ENCODE results near the gene CITED2.
A peak's percentile ranks its signal among the peaks of the same experiment; 100 is the strongest.

Gene CITED2

DNA sequence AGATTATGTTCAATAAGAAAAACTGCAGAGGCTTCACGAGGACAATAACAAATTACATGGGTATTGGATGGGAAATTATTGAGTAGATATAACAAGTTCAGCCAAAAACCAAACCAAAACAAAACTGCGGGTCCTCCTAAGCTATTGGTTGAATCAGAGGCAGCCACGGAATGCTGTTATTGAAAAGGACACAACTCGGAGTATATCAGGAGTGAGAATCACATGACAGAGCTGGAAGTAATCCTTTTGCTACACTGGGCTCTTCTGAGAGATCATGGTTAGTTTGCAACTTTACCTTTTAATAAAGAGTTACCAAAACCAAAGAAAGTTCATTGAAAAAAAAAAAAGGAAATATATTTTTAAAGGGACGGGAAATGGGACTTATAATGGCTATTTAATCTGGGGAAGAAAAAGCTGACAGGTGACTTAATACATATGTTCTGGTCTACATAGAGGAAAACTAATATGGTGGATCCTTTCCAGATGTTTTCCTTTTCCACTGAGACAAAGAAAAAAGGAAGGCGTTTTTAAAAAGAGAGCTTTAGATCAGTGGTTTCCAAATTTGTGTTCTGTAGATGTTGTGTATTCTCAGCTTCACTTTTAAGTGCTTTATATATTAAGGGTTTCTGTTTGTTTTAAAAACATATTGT is 6.9 kb upstream of the CITED2 start:
- no peak for DNase-seq (ENCODE audit: low read depth in 2 of 2)

DNA sequence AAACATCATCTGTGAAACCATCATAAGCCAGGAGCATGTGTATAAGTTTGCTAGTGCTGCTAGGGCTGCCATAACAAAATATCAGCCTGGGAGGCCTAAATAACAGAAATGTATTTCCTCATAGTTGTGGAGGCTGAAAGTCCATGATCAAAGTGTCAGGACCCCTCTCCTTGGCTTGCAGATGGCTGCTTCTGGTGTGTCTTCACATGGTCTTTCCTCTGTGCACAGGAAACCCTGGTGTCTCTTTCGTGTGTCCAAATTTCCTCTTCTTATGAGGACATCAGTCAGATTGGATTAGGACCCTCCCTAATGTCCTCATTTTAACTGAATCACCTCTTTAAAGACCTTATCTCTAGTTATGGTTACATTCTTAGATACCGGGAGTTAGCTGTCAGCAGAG is 6.2 kb upstream of the CITED2 start:
- no peak for DNase-seq (ENCODE audit: low read depth in 2 of 2)

DNA sequence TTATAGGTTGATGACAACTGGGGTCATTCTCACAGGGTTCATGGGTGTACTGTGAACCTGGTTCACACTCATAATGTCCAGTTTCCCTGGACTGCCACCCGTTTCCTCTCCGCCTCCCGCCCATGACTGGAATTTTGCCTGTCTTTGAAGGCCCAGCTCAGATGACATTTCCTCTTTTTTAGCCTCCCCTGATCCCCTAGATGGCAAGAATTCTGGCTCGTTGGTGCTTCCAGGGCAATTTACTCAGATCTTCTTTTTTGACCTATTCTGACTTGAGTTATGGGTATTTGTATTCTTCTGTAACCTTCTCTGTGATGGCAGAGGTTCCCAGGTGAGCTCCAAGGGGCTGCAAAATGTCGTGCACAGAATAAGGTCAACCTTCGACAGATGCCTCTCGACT is 5.7 kb upstream of the CITED2 start:
- DNase-seq (ENCODE audit: low read depth in 2 of 2): no peak

DNA sequence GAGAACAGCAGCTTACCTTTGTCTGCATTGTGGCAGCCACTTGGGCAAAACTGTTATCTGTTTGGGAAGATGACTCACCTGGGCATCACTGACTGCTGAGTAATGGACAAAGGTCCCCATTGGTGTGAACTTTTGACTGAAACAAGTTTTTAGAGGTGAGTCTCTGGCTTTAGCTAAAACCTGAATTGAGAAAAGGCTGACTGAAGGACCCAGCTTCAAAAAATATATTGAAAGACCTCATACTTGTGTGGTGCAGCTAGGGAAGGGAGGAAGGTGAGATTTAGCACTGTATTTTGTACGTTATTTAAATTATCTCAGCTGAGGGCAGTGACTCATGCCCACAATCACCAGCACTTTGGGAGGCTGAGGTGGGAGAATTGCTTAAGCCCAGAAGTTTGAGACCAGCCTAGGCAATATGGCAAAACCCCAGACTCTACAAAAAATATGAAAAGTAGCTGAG is 4.5 kb upstream of the CITED2 start:
- DNase-seq (ENCODE audit: low read depth in 2 of 2): peak in 1 of 2 donors; percentile 14

DNA sequence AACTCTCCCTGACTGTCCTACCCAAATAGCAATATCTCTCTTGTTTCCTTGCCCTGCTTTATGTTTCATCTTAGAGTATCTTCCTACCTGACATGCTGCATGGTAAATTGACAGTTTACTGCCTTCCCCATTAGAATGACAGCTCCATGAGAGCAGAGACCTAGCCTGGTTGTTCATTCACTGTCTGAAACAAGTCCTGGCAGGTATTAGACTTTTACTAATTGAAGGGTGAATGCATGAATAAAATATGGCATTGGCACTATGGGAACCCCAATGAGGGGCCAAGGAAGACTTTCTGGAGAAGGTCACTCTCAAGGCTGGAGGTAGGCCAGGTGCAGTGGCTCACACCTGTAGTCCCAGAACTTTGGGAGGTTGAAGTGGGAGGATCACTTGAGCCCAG is 3.8 kb upstream of the CITED2 start:
- no peak for DNase-seq (ENCODE audit: low read depth in 2 of 2)

DNA sequence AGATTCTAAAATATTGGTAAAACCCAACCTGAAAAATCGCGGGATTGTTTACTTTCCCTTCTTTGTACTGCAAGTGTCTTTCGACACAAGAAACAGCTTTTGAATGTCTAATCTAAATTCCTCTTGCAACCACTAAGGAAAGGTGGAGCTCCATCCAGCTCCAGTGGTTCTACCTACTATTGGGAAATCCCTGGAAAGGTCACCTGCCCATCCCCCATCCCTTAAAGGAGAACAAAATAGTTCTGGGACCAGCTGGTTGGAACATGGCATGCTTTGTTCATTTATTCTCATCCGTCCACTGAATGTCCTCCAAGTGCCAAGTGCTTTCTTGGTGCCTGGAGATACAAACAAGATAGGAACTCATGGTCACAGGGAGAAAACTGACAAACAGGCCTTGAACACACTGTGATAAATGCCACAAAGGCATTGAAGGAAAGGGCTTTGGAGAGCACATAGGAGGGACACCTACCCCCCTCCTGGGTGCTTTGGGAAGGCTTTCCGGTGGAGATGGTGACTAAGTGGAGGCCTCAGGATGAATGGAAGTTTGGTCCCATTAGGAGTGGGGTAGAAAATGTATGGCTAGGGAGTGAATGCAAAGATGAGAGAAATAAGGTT is 2.3 kb upstream of the CITED2 start:
- DNase-seq (ENCODE audit: low read depth in 2 of 2): no peak

DNA sequence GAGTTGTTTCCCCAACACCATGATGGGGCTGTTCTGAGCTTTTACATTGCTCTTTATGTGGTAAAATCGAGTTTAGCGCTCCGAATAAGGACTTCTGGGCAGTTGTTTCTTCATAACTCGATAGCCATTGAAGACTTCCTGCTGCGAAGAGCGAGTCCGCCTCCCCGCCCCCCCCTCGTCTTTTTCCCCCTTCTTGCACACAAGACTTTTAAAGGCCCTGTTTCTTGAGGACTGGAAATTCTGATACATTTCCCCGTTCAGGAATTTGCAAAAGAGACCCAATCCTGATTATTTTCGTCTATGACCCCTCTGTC is 1.5 kb upstream of the CITED2 start:
- no peak for DNase-seq (ENCODE audit: low read depth in 2 of 2)

DNA sequence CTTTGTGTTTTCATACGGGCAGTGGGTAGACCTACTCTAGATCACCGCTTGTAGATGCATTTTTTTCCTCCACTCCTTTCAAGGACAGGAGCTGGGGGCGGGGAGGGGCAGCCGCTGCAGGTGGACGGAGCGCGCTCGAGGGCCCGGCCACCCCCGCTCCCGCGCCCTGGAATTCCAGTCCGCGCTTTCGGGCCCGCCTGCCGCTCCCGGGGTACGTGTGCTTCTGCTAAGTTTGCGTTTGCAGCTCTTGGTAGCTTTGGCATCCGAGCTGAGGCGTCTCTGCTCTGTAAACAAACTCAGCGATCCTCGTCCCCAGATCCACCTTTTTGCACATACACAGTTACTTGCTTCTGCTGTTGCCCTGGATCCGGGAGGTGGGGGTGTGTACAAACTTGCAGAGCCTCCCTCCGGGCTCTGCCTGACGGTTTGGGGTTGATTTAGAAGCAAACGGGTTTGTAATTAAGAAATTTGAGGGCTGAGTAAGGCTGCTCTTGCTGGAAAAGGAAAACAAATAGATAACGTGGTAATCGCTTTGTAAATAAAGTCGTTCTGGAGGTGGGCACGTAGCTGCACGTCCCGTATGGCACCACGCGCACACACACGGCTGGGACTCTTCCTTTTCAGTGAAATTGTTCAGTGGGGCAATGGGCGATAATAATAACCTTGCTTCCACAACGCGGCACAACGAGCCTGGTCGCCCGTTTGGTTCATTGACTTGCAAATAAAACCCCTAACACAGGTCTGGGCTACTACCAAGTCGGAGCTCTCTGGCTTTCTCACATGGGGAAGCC is 973 bp upstream of the CITED2 start:
- DNase-seq (ENCODE audit: low read depth in 2 of 2): peak; percentile 75 to 78

DNA sequence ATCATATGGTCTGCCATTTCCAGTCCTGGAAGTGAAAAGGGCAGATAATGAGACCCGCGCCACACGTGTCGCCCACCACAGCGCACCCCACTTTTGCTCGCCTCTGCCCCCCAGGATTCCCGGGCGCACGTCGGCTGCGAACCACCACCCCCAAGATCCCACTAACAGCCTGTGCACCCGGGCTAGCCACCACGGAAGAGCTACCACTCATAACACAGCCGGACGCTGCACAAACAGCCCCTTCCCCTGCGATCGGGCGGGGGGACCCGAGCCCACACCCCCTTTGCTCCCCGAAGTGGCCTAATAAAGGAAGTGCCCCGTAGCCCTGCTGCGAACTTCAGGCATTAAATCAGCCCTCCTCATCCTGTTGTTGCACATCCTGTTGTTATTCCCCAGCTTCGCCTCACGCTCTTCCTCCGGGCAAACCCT is 506 bp downstream of the CITED2 start:
- peak in 1 of 2 donors; percentile 0 for DNase-seq (ENCODE audit: low read depth in 2 of 2)

DNA sequence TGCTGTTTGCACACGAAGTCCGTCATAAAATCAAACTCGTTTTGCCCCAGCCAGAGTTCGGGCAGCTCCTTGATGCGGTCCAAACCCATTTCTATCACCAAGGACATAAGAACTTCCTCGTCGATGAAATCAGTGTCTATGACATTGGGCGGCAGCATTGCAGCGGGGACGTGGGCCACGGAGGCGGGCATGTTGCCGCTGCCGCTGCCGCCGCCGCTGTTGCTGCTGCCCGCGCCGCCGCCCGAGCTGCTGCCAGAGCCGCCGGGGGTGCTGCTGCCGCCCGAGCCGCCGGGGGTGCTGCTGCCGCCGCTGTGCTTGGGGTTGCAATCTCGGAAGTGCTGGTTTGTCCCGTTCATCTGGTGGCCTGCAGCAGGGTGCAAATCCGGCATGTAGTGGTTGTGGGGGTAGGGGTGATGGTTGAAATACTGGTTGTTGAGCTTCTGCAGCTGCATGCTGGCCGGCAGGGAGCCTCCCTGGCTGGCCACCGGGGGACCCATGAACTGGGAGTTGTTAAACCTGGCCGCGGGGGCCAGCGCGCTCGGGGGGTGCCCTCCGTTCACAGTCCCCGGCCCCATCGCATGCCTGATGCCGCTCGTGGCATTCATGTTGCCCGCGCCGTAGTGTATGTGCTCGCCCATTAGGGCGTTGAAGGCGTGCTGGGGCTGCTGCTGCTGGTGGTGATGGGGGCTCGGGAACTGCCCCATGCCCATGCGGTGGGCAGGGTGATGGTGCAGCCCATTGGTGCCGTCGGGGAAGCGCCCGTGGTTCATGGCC is 1.1 kb downstream of the CITED2 start:
- peak; percentile 54 to 69 for DNase-seq (ENCODE audit: low read depth in 2 of 2)

DNA sequence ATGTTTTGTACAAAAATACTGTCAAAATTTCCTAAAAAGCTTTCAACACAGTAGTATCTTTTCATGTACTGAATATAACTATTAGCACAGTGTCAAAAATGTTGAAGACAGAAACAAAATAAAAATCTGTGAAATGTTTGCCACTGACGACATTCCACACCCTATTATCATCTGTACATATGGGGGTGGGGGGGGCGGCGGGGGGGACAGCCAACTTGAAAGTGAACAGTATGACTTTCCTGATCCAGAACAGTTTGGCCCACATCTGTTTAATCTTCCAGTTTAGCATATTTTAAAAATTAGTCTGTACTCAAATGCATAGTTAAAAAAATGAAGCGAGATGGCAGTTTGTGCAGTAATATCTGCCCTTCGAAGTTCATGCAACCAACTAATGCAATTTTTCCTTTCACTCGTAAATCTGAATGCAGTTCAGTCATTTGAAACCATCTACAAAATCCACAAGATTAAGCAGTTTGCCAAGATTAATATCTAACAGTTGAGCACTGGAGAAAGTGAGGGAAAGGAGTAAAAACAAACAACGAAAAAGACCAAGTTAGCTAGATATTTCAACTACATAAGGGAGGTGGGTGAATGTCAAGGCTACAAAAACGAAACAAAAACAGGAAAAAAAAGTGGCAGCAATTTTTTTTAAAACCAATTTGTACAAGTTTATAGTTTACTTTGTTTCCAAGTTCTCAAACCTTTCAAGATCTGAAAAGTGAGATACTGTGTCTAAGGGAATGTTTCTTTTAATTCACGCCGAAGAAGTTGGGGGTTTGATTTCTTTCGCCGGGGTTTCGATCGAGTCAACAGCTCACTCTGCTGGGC is 1.9 kb downstream of the CITED2 start:
- no peak for DNase-seq (ENCODE audit: low read depth in 2 of 2)

DNA sequence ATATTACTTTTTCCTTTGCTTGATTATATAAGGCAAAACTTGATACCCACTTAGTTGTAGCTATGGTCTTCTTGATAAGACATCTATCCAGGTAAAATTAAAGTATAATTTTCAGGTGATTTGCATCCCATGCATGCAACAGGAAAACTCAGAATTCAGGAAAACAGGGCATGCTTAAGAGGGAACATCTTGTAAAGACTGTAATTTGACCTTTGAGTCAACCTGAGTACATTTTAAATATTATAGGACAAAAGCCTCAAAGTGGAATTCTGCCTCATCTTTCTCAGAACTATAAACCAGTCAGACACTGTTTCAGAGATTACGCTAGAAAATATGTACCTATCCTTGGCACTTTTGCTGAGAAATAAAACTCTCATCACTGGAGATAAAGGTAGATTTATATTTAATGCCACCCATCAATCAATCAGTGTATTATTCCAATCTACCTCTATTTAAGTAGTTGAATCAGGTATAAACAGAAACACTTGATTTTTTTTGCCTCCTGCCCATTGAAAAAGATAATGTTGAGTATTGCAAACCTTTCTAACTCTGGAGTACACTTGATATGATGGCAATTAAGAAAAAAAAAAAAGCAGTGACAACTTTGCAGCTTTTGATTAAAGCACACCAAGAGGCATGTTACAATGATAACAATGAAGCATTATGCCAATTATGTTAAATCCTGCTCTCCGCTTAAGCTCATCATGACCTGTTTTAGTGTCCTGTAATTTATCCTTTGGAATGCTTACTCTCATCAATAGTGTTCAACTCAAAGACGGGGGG is 2.8 kb downstream of the CITED2 start:
- DNase-seq (ENCODE audit: low read depth in 2 of 2): no peak

DNA sequence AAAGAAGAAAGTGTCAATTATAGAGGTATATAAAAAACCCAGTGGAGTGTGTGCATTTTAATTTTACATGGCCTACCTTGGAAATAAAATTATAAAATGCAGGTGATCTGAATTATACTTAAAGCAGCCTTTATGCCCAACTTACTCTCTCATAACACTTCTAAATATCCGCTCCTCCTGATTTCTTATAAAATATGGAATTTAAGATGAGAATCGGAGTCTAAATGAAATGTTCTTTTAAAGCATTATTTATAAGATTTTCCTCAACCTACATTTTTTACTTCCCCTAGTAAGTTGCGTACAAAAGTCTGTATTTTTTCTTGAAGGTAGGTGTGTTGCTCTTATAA is 3.5 kb downstream of the CITED2 start:
- no peak for DNase-seq (ENCODE audit: low read depth in 2 of 2)

DNA sequence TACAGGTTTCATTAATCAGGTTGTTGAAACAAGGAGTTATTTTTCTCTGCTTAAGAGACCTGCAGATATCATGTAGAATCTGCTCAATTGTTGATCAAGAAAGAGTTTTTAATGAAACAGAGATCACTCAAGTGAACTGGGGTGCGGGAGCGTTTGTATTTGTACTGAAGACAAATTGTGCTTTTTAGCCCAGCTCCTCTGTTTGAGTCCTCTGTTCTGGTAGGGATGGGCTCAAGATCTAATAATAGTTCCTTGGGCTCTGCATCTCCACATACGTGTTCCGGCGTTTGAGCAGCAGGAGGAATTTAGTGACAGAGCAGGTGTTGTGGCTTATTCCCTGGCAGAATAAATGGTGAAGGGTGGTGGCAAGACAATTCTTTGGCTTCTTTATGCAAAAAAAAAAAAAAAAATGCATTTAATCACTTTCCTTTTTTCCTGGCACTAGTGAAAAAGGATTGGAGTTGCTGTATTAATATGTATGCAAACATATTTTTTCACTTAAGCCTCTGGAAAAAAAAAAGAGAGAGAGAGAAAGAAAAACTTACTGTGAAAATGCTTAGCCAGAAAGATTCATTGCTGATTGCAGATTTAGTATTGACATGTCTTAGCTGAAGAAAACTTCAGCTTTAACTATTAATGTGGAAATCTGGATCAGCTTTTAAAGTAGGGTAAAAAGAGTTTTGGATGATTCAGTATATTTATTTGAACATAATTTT is 4.0 kb downstream of the CITED2 start:
- no peak for DNase-seq (ENCODE audit: low read depth in 2 of 2)

DNA sequence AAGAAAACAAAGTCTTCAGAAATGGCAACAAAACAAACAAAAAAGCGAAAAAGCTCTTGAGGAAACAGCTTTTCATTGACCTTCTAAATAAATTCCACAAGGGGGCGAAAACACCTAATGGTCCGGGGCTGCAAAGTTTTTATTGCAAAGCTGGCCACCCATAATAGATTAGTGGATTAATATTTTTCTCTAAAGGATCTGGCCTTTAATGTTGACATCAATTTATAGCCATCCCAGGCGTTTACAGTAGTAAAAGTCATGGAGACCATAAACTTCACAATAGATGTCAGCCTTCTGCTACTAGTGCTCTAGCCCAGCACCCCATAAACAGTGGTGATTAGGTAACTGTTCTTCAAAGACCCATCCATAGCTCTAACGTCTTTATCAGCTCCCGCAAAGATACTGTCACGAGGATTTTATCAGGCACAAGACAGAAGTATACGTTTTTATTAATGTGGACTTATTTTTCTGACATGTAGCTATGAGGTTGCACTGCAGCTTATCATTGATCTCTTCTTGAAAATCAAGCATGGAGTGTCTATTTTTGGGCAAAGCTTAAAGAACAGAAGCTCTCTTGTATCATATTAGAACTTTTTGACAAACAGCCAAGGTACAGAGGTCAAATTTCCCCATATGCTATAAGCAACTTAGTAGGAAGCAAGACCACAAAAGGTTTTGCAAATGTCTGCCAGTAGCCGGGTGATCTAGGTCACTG is 4.7 kb downstream of the CITED2 start:
- DNase-seq (ENCODE audit: low read depth in 2 of 2): no peak

DNA sequence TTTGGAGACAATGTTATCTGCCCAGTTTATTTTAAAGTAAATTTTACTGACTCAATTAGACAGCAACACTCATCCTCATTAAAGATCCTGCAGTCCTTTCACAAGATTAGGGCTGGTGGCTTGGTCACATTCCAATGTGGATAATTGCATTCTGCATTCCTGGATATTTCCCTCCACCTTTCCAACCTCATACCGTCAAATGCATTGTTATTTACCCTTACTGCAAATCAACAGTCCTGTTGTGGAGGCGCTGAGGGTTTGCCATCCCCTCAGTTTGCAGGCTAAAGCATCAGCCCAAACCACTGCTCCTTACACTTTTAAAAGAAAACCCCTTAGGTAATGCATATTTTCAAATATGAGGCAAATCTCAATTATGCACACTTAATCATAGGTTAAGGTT is 5.4 kb downstream of the CITED2 start:
- no peak for DNase-seq (ENCODE audit: low read depth in 2 of 2)

DNA sequence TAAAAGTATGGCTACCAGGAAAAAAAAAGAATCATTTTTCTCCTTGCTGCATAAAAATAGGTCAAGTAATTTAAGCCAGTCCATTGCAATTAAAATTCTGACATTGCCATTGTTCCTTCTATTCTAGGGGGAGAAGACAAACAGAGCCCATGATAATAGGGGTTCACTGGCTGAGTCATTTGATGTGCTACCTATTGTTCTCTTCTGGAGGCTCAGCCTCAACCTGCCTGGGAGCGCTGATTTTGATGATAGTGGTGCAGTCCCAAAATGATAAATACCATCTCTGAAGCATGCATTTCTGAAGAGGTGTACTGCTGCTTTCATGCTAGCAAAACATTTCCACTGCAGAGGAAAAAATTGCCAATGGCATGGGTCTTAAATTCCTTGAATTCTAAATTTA is 5.8 kb downstream of the CITED2 start:
- DNase-seq (ENCODE audit: low read depth in 2 of 2): no peak

DNA sequence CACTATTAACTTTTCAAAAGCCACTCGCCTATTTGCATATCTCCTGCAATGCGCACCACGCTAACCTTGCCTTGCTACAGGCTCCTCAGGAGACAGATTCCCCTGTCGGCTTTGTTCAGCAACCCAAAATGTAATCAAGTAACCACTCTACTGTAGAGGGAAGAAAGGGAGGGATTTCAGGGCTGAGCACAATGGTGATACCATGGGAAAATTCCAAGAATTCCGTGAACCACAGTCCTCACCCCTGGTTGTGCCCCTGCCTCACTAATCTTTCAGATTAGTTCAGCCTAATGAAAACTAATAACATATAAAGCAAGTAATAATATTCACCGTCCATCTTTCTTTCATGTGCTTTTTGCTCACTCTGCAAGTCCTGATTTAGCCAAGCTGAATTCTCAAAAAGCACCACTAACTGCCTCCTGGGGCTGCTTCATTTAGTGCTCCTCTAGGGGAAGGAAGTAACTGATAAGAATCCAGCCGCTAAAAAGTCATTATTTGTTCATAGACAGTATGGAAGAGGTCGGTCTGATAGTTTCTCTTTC is 6.6 kb downstream of the CITED2 start:
- DNase-seq (ENCODE audit: low read depth in 2 of 2): no peak

DNA sequence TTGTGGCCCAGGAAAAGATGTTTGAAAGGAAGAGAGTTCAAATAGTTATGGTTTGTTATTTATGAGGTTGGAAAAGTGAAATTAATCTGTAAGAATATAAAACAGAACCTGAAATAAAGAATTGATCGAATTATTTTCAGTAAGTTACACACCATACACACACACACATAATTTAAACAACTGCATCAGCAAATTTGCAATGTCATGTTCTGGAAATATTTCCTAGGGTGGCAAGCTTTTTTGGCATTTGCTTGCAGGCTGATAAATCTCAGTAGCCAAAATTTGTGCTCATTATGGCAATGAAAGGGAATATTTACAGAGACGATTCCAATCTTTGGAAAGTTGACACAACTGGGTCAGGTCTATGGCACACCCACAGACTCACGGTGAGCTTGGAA is 9.5 kb downstream of the CITED2 start:
- DNase-seq (ENCODE audit: low read depth in 2 of 2): no peak
